Measurements from ENCODE around the gene SPINK5. TPM values are rescaled to one million over a fixed set of nuclear protein-coding genes. Genes with fewer than 3 reads are reported as not detected.

SPINK5 gene
- total RNA-seq, 1 donor from 2014 or later: 3.4 TPM

DNA sequence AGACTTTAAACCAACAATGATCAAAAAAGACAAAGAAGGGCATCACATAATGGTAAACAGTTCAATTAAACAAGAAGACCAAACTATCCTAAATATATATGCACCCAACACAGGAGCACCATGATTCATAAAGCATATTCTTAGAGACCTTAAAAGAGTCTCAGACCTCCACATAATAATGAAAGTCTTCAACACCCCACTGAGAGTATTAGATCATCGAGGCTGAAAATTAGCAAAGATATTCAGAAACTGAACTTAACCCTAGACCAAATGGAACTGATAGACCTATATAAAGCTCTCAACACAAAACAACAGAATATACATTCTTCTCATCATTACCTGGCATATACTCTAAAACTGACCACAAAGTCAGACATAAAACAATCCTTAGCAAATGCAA lies 92.8 kb downstream of the SPINK5 start:
- no peak overlapping the region for H3K27ac Mint-ChIP-seq (ENCODE audit: unreplicated experiment)
- no peak for DNase-seq (ENCODE audit: extremely low spot score, unreplicated experiment)
- H3K27me3 Mint-ChIP-seq (ENCODE audit: unreplicated experiment): peaks cover 22% of the 10 kb centered on the region
- peaks cover 6% of the 10 kb centered on the region for H3K9me3 Mint-ChIP-seq (ENCODE audit: unreplicated experiment)
- no peak overlapping the region for H3K4me3 Mint-ChIP-seq (ENCODE audit: unreplicated experiment)
- TF ChIP-seq, protein P1, sequence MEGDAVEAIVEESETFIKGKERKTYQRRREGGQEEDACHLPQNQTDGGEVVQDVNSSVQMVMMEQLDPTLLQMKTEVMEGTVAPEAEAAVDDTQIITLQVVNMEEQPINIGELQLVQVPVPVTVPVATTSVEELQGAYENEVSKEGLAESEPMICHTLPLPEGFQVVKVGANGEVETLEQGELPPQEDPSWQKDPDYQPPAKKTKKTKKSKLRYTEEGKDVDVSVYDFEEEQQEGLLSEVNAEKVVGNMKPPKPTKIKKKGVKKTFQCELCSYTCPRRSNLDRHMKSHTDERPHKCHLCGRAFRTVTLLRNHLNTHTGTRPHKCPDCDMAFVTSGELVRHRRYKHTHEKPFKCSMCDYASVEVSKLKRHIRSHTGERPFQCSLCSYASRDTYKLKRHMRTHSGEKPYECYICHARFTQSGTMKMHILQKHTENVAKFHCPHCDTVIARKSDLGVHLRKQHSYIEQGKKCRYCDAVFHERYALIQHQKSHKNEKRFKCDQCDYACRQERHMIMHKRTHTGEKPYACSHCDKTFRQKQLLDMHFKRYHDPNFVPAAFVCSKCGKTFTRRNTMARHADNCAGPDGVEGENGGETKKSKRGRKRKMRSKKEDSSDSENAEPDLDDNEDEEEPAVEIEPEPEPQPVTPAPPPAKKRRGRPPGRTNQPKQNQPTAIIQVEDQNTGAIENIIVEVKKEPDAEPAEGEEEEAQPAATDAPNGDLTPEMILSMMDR (IDR thresholded peaks at IDR 0.05): no peak
- H3K4me1 Mint-ChIP-seq (ENCODE audit: unreplicated experiment): peaks cover 5% of the 10 kb centered on the region
- H3K36me3 Mint-ChIP-seq (ENCODE audit: unreplicated experiment): no peaks in the 10 kb centered on the region

DNA sequence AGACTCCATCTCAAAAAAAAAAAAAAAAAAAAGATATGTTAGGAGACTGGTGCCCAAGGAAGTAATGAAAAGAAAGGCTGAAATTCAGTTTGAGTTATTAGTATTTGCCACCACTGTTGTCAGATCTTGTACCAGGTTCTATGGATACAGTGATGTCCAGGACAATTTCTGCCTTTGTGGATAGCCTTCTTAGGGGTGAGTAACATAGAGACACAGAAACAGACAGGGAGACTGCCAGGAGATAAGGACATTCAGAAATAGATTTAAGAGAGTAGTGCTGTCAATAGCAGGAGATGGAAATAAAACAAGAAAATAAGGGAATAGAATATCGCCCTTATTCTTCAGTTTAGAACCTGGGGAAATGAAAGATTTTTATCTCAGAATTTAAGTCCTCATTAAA lies 98.3 kb downstream of the SPINK5 start:
- H3K9me3 Mint-ChIP-seq (ENCODE audit: unreplicated experiment): peaks cover 2% of the 10 kb centered on the region
- no peak overlapping the region for H3K4me3 Mint-ChIP-seq (ENCODE audit: unreplicated experiment)
- H3K36me3 Mint-ChIP-seq (ENCODE audit: unreplicated experiment): no peaks in the 10 kb centered on the region
- H3K4me1 Mint-ChIP-seq (ENCODE audit: unreplicated experiment): no peaks in the 10 kb centered on the region
- TF ChIP-seq, protein P1 (IDR thresholded peaks at IDR 0.05): no peak
- DNase-seq (ENCODE audit: extremely low spot score, unreplicated experiment): no peak
- peaks cover 11% of the 10 kb centered on the region for H3K27me3 Mint-ChIP-seq (ENCODE audit: unreplicated experiment)
- no peak overlapping the region for H3K27ac Mint-ChIP-seq (ENCODE audit: unreplicated experiment)

DNA sequence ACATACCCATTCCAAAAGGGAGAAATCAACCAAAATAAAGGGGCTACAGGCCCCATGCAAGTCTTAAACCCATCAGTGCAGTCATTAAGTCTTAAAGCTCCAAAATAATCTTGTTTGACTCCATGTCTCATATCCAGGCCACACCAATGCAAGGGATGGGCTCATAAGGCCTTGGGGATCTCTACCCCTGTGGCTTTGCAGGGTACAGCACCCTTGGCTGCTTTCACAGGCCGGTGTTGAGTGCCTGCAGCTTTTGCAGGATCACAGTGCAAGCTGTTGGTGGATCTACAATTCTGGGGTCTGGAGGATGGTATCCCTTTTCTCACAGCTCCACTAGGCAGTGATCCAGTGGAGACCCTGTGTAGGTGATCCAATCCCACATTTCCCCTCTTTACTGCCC lies 99.6 kb downstream of the SPINK5 start:
- Mint-ChIP-seq H3K4me1 (ENCODE audit: unreplicated experiment) (no peaks in the 10 kb centered on the region), H3K9me3 (ENCODE audit: unreplicated experiment) (no peaks in the 10 kb centered on the region), H3K36me3 (ENCODE audit: unreplicated experiment) (no peaks in the 10 kb centered on the region), H3K4me3 (ENCODE audit: unreplicated experiment) (no peak overlapping the region), H3K27ac (ENCODE audit: unreplicated experiment) (no peak overlapping the region), H3K27me3 (ENCODE audit: unreplicated experiment) (peaks cover 14% of the 10 kb centered on the region)
- no peak for DNase-seq (ENCODE audit: extremely low spot score, unreplicated experiment)
- TF ChIP-seq, protein P1 (IDR thresholded peaks at IDR 0.05): no peak

DNA sequence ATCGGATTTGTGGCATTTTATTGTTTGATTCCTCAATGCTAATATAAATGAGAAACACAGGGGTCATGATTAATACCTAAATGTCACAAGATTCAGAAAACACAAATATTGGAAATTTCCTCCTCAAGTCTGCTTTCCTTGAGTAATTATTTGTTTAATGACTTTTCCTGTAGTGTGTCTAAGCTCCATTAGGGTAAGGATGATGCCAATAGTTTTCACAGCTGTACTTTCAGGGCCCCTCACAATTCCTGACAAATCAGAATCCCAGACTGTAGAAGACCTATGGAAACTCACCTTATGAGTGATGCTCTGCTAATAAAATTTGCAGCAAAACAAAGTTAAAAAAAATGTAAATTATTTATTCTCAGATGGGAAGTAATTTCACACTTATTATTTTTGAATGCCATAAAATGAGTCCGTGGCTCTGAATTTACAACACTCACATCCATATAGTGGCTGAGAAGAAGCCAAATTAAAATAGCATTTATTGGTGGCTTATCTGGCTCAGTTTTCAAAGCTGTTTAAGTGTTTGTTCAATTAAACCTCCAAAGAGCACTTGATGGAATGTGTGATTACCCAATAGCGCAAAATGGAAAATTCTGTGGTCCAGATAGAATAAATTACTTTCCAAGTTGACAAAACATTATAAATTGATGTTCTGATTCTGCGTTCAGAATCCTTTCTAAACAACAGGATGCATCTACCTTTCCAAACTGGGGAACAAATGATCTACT lies 102.9 kb downstream of the SPINK5 start:
- no peak for DNase-seq (ENCODE audit: extremely low spot score, unreplicated experiment)
- H3K4me1 Mint-ChIP-seq (ENCODE audit: unreplicated experiment): no peaks in the 10 kb centered on the region
- H3K9me3 Mint-ChIP-seq (ENCODE audit: unreplicated experiment): no peaks in the 10 kb centered on the region
- TF ChIP-seq, protein P1 (IDR thresholded peaks at IDR 0.05): no peak
- no peaks in the 10 kb centered on the region for H3K36me3 Mint-ChIP-seq (ENCODE audit: unreplicated experiment)
- H3K27ac Mint-ChIP-seq (ENCODE audit: unreplicated experiment): no peak overlapping the region
- H3K27me3 Mint-ChIP-seq (ENCODE audit: unreplicated experiment): peaks cover 26% of the 10 kb centered on the region
- H3K4me3 Mint-ChIP-seq (ENCODE audit: unreplicated experiment): no peak overlapping the region

DNA sequence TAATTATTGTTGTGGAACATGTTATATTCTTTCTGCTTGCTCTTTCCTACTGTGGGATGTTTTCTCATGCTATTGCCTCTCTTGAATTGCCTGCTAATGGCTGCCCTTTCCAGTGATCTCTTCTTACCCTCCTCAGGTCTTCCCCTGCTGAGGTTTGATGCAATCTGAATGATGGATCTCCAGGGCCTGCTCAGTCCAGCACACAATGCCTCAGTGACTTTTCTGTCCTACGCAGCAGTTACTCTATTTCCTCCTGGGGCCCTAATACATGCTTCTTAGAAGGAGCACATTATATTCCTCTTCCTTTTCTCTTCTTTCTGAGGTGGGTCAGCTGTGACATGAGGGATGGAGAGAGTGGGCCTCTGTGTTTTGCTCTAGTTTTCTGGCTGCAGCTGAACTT lies 104.5 kb downstream of the SPINK5 start, which contains the start of gene SPINK14:
Gene SPINK14, plus strand, starts transcription at position 301 of the 400 bp plus-strand sequence. CDS start 1,187 bp downstream, outside the sequence.
- Mint-ChIP-seq H3K4me1 (ENCODE audit: unreplicated experiment) (no peaks in the 10 kb centered on the region), H3K4me3 (ENCODE audit: unreplicated experiment) (no peak within 1 kb of the TSS), H3K36me3 (ENCODE audit: unreplicated experiment) (no peaks in the 10 kb centered on the region), H3K27ac (ENCODE audit: unreplicated experiment) (no peak within 1 kb of the TSS), H3K9me3 (ENCODE audit: unreplicated experiment) (no peaks in the 10 kb centered on the region), H3K27me3 (ENCODE audit: unreplicated experiment) (peaks cover 32% of the 10 kb centered on the region)
- no peak for DNase-seq (ENCODE audit: extremely low spot score, unreplicated experiment)
- TF ChIP-seq, protein P1 (IDR thresholded peaks at IDR 0.05): no peak

Data from osteocyte (in vitro differentiated cells).